Fibroblast of skin of right quadriceps (primary cell): ENCODE measurements around the gene POC1A.

ENCODE experiments used
- DNase-seq: peaks from one replicate; pipeline ENCODE4 v3.0.0-alpha.2; 2013

Gene POC1A

DNA sequence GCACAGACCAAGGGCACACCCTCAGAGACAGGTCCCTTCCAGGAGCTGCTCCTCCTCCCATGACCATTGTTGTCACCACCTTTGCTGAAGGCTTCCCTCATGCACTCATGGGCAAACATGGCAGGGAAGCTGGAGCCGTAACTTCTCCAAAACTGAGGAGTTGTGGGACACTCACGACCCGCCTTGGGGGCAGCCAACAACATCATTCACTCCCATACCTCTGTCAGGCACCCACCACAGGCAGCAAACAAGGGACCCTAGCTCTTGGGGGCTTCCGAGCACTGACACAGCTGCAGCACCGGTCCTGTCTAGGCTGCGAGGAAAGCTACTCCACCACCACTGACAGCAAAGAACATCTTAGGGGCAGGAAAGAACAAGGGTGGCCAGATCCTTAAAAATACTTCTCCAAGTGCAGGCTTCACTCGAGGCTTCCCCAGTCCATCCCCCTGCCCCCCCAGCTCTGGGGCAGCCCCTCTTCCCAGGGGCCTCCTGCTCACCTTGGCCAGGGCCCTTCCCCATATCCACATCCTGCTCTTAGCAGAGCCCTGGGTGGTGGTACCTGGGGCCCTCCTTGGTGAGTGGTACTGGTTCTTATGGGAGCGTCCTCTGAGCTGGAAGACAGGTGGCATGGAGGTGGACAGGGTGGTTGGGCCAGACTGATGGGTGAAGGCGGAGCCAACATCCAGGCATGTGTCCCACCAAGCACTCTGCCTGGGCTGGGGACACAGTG, 69.8 kb downstream of the POC1A start:
- DNase-seq, result no peak

- no peak for DNase-seq
Observed at GRCh38 chr3:52083556-52084087, 70.6 kb downstream of the POC1A start.

- DNase-seq, result no peak
Observed at GRCh38 chr3:52082951-52083350, 71.3 kb downstream of the POC1A start.

GRCh38 chr3:52080830-52081719, 73.1 kb downstream of the POC1A start:
- no peak for DNase-seq

DNA sequence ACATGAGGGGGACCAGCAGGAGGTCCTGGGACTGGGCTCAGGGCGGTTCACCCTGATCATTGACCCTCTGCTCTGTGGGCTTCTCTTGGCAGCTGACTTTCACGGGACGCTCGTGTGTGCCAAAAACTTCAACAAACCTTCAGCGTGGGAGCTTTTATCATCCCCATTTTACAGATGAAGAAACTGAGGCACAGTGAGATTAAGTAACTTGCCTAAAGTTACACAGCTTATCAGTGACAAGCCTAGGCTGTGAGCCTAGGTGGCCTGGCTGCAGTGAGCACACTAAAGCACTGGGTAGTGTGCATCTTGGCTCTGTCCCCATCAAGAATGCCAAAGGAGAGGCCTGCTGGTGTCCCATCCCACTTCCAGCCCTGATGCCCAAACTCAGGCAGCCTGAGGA, 74.3 kb downstream of the POC1A start:
- no peak for DNase-seq

GRCh38 chr3:52078781-52079560, 75.3 kb downstream of the POC1A start:
- no peak for DNase-seq

GRCh38 chr3:52077925-52078324, 76.3 kb downstream of the POC1A start:
- no peak for DNase-seq

- no peak for DNase-seq
Observed at GRCh38 chr3:52076896-52077780, 77.1 kb downstream of the POC1A start.

- no peak for DNase-seq
Observed at GRCh38 chr3:52073490-52073889, 80.7 kb downstream of the POC1A start.

DNA sequence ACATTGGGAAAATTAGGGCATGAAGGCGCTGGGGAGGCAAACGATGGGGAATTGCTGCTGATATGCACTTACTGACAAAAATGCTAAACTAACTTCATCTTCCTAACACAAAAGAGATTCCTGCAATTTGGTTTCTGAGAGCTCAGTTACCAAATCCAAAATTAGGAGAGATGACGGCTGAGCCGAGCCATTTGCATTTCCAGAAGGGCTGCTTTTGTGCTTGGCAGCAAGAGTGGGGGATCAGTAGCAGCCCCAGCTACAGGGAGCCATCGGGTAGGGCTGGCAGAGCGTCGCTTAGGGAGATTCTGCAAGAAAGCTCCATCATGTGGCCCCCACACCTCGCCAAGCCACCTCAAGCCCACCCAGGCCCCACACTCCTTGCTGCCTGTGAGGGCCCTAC, 81.8 kb downstream of the POC1A start:
- DNase-seq, result no peak

DNA sequence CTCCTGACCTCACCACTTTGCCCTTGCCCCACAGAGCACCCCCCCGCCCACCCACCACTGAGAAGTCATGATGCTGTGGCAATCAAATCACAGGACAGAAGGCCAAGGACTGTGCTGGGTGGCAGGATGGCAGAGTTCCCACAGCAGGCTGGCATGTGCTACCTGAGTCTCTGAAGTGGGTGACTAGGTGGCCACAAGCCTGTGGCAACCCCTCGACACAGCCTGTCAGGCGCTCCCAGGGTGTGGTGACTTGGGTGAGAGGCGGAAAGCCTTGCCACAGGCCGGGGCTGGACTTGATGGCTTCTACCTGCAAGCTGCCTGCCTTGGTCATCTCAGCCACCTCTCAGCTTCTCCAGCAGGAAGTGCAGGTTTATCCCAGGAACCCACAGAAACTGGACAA, 82.2 kb downstream of the POC1A start:
- no peak for DNase-seq

GRCh38 chr3:52070724-52071621, 83.2 kb downstream of the POC1A start:
- DNase-seq, result no peak

DNA sequence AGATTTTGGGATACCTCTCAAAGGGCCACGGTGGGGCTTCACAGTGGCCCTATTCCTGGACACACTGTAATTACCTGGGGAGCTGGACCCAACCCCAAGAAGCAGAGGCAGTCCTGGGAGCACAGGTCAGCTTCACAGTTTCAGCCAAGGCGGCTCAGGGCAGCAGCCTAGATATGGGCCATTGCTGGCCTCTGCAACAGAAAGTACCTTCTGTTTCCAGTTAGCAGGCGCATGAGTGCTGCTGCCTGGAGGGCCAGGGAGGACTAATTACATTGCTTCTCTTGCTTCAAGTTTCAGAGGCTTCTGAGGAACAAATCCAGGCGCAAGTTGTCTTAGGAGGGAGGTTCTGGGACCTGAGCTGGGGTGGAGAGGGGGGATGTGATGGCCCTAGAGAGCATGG, 84.4 kb downstream of the POC1A start:
- no peak for DNase-seq

DNA sequence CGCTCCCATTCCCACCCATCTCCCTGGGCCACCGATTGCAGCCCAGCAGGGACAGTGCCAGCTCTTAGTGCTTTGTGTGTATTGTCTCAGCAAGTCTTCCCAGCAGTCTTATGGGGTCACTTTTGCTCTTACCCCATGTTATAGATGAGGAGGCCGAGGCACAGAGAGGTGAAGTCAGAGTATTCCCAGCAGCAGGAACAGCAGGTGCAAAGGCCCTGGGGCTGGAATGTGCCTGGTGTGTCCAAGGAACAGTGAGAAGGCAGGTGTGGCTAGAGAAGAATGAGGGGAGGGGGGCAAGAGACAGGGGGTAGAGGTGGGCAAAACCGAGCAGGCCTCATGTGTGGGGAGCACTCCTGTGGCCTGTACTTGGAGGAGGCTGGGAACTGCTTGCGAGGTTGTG, 85.1 kb downstream of the POC1A start:
- DNase-seq, result no peak

GRCh38 chr3:52068730-52069129, 85.5 kb downstream of the POC1A start:
- DNase-seq, result no peak

DNA sequence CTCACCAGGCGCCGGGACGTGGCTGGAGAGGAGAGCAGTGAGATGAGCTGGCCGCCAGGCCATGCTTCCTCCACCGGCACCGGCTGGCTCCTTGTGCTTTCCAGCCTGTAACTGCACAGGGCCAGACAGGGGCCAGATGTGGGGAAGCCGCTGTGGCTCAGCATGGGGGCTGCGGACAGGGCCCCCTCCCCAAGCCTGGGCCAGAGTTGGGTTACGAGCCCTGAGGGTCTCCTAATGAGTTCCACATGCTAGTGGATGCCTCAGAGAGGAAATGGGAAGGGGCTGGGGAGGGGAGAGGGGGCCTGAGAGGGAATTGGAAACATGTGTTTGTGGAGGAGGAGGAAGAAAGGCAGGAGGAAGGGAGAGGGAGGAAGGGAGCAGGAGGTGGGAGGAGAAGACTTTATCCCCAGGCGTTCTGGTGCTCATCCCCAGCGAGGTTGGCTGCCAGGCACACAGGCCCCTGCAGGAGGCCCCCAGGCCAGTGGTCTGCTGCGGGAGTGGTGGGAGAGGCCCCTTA, 86.1 kb downstream of the POC1A start:
- peak; percentile 67 for DNase-seq

DNA sequence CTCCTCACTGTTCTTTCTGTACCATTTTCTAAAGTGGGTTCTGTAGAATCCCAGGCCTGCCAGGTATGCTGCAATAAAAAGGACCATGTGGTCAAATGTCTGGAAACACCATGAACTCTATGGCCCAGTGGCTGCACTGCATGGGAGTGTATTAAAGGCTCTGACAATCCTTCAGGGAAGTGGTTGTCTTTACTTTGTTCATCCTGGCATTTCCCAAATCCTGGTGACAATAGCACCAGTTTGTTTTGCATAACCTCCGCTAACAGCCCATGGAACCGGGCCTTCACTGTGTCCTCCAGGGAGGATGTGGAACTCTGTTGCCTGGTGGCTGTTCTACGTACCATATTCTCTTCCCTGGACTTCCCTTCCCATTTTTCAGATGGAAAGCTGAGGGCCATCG, 86.7 kb downstream of the POC1A start:
- DNase-seq, result no peak

DNA sequence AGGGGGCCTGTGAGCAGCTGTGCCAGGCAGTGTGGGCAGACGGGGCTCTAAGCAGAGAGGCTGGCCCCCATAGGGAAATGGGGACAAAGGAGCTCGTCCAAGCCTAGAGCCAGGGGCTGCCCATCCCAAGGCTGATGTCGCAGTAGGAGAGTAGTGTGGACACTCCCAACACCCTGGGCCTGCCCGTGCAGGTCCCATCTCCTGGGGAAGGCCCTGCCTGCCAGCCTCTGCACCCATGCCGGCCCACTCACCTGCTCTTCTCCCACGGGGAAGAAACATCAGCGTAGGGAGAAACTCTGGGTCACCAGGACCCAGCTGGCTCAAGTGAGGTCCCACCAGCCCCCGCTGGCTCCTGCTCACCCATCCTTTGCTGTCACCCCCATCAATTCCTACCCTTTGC, 87.2 kb downstream of the POC1A start:
- DNase-seq, result no peak

- DNase-seq, result no peak
Observed at GRCh38 chr3:52065264-52065756, 88.9 kb downstream of the POC1A start.

DNA sequence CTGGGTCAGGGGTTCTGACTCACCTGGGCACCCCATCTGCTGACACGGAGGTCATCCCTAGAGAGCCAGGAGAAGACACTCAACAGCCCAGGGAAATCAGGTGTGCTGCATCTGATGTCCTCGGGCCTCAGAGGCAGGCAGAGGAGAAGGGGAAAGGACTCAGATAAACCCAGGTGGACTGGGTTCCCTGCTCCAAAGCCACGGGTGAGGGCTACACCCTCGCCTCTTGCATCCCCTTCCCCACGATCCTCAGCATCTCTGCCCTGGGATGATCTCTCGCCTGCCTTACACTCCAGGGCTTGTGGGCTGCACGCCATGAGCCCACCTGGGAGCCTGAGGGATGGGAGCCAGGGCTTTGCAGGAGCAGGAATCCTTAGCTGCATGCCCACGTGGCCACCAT, 89.7 kb downstream of the POC1A start:
- no peak for DNase-seq
